ENCODE results near the gene CCL28. TPM values are rescaled to one million over a fixed set of nuclear protein-coding genes. Genes with fewer than 3 reads are reported as not detected.

The CCL28 gene
- total and polyA plus RNA-seq, 2 experiments from 2014 or later, result 5.7 to 7.1 TPM

GRCh38 chr5:43352131-43352530, 60.1 kb downstream of the CCL28 start:
- Mint-ChIP-seq H3K4me1 (no peaks in the 10 kb centered on the region), H3K9me3 (no peaks in the 10 kb centered on the region), H3K4me3 (no peak overlapping the region), H3K36me3 (ENCODE audit: low read depth) (no peaks in the 10 kb centered on the region), H3K27me3 (ENCODE audit: insufficient read depth, low read depth, poor library complexity) (no peaks in the 10 kb centered on the region), H3K27ac (no peak overlapping the region)
- H3K27ac ChIP-seq (ENCODE audit: low read depth), result no peak overlapping the region
- H3K4me2 ChIP-seq, result no peak overlapping the region
- H3K27me3 ChIP-seq (ENCODE audit: insufficient read depth), result no peaks in the 10 kb centered on the region
- DNase-seq (ENCODE audit: low spot score) (no peak), ATAC-seq (no peak)
- H4K20me1 ChIP-seq (replicated peaks; ENCODE audit: insufficient read depth), result no peaks in the 10 kb centered on the region
- no peaks in the 10 kb centered on the region for H3K9me2 ChIP-seq (ENCODE audit: insufficient read depth)
- no peaks in the 10 kb centered on the region for H3K4me1 ChIP-seq (ENCODE audit: insufficient read depth)
- no peaks in the 10 kb centered on the region for H3F3A ChIP-seq (replicated peaks; ENCODE audit: low read depth)
- H3K4me3 ChIP-seq, result no peak overlapping the region
- no peaks in the 10 kb centered on the region for H3K36me3 ChIP-seq (ENCODE audit: insufficient read depth)
- no peak overlapping the region for H2AFZ ChIP-seq
- no peaks in the 10 kb centered on the region for H3K79me2 ChIP-seq (replicated peaks; ENCODE audit: insufficient read depth)
- TF ChIP-seq, protein P1, sequence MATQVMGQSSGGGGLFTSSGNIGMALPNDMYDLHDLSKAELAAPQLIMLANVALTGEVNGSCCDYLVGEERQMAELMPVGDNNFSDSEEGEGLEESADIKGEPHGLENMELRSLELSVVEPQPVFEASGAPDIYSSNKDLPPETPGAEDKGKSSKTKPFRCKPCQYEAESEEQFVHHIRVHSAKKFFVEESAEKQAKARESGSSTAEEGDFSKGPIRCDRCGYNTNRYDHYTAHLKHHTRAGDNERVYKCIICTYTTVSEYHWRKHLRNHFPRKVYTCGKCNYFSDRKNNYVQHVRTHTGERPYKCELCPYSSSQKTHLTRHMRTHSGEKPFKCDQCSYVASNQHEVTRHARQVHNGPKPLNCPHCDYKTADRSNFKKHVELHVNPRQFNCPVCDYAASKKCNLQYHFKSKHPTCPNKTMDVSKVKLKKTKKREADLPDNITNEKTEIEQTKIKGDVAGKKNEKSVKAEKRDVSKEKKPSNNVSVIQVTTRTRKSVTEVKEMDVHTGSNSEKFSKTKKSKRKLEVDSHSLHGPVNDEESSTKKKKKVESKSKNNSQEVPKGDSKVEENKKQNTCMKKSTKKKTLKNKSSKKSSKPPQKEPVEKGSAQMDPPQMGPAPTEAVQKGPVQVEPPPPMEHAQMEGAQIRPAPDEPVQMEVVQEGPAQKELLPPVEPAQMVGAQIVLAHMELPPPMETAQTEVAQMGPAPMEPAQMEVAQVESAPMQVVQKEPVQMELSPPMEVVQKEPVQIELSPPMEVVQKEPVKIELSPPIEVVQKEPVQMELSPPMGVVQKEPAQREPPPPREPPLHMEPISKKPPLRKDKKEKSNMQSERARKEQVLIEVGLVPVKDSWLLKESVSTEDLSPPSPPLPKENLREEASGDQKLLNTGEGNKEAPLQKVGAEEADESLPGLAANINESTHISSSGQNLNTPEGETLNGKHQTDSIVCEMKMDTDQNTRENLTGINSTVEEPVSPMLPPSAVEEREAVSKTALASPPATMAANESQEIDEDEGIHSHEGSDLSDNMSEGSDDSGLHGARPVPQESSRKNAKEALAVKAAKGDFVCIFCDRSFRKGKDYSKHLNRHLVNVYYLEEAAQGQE (IDR thresholded peaks at IDR 0.05; ENCODE audit: unreplicated experiment), result no peak
- TF ChIP-seq EZH2phosphoT487 (IDR thresholded peaks at IDR 0.05; ENCODE audit: unreplicated experiment), result no peak
- TF ChIP-seq, protein P2, sequence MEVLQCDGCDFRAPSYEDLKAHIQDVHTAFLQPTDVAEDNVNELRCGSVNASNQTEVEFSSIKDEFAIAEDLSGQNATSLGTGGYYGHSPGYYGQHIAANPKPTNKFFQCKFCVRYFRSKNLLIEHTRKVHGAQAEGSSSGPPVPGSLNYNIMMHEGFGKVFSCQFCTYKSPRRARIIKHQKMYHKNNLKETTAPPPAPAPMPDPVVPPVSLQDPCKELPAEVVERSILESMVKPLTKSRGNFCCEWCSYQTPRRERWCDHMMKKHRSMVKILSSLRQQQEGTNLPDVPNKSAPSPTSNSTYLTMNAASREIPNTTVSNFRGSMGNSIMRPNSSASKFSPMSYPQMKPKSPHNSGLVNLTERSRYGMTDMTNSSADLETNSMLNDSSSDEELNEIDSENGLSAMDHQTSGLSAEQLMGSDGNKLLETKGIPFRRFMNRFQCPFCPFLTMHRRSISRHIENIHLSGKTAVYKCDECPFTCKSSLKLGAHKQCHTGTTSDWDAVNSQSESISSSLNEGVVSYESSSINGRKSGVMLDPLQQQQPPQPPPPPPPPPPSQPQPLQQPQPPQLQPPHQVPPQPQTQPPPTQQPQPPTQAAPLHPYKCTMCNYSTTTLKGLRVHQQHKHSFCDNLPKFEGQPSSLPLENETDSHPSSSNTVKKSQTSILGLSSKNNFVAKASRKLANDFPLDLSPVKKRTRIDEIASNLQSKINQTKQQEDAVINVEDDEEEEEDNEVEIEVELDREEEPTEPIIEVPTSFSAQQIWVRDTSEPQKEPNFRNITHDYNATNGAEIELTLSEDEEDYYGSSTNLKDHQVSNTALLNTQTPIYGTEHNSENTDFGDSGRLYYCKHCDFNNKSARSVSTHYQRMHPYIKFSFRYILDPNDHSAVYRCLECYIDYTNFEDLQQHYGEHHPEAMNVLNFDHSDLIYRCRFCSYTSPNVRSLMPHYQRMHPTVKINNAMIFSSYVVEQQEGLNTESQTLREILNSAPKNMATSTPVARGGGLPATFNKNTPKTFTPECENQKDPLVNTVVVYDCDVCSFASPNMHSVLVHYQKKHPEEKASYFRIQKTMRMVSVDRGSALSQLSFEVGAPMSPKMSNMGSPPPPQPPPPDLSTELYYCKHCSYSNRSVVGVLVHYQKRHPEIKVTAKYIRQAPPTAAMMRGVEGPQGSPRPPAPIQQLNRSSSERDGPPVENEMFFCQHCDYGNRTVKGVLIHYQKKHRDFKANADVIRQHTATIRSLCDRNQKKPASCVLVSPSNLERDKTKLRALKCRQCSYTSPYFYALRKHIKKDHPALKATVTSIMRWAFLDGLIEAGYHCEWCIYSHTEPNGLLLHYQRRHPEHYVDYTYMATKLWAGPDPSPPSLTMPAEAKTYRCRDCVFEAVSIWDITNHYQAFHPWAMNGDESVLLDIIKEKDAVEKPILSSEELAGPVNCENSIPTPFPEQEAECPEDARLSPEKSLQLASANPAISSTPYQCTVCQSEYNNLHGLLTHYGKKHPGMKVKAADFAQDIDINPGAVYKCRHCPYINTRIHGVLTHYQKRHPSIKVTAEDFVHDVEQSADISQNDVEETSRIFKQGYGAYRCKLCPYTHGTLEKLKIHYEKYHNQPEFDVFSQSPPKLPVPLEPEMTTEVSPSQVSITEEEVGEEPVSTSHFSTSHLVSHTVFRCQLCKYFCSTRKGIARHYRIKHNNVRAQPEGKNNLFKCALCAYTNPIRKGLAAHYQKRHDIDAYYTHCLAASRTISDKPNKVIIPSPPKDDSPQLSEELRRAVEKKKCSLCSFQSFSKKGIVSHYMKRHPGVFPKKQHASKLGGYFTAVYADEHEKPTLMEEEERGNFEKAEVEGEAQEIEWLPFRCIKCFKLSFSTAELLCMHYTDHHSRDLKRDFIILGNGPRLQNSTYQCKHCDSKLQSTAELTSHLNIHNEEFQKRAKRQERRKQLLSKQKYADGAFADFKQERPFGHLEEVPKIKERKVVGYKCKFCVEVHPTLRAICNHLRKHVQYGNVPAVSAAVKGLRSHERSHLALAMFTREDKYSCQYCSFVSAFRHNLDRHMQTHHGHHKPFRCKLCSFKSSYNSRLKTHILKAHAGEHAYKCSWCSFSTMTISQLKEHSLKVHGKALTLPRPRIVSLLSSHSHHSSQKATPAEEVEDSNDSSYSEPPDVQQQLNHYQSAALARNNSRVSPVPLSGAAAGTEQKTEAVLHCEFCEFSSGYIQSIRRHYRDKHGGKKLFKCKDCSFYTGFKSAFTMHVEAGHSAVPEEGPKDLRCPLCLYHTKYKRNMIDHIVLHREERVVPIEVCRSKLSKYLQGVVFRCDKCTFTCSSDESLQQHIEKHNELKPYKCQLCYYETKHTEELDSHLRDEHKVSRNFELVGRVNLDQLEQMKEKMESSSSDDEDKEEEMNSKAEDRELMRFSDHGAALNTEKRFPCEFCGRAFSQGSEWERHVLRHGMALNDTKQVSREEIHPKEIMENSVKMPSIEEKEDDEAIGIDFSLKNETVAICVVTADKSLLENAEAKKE (CRISPR knock-in tag; IDR thresholded peaks at IDR 0.05), result no peak
- TF ChIP-seq NANOG (IDR thresholded peaks at IDR 0.05; ENCODE audit: borderline replicate concordance), result no peak
- TF ChIP-seq ZNF114 (CRISPR knock-in tag; IDR thresholded peaks at IDR 0.05), result no peak
- no peak for TF ChIP-seq STAT1 (IDR thresholded peaks at IDR 0.05; ENCODE audit: unreplicated experiment)
- TF ChIP-seq EZH2 (IDR thresholded peaks at IDR 0.05; ENCODE audit: low read depth, unreplicated experiment), result no peak
- TF ChIP-seq ZNF331 (CRISPR knock-in tag; IDR thresholded peaks at IDR 0.05; ENCODE audit: low read depth), result no peak
- TF ChIP-seq, protein P3, sequence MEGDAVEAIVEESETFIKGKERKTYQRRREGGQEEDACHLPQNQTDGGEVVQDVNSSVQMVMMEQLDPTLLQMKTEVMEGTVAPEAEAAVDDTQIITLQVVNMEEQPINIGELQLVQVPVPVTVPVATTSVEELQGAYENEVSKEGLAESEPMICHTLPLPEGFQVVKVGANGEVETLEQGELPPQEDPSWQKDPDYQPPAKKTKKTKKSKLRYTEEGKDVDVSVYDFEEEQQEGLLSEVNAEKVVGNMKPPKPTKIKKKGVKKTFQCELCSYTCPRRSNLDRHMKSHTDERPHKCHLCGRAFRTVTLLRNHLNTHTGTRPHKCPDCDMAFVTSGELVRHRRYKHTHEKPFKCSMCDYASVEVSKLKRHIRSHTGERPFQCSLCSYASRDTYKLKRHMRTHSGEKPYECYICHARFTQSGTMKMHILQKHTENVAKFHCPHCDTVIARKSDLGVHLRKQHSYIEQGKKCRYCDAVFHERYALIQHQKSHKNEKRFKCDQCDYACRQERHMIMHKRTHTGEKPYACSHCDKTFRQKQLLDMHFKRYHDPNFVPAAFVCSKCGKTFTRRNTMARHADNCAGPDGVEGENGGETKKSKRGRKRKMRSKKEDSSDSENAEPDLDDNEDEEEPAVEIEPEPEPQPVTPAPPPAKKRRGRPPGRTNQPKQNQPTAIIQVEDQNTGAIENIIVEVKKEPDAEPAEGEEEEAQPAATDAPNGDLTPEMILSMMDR (conservative IDR thresholded peaks at IDR 0.05; ENCODE audit: low read depth in 2 of 2), result no peak
- no peak for TF ChIP-seq CREB1 (CRISPR knock-in tag; IDR thresholded peaks at IDR 0.05; ENCODE audit: low read depth)
- TF ChIP-seq, protein P4, sequence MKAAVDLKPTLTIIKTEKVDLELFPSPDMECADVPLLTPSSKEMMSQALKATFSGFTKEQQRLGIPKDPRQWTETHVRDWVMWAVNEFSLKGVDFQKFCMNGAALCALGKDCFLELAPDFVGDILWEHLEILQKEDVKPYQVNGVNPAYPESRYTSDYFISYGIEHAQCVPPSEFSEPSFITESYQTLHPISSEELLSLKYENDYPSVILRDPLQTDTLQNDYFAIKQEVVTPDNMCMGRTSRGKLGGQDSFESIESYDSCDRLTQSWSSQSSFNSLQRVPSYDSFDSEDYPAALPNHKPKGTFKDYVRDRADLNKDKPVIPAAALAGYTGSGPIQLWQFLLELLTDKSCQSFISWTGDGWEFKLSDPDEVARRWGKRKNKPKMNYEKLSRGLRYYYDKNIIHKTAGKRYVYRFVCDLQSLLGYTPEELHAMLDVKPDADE (IDR thresholded peaks at IDR 0.05), result no peak
- no peak for TF ChIP-seq JUNB (IDR thresholded peaks at IDR 0.05; ENCODE audit: unreplicated experiment)
- TF ChIP-seq POLR2AphosphoS5 (IDR thresholded peaks at IDR 0.05; ENCODE audit: low read depth), result no peak
